EH (cell line): Measurements from ENCODE around the gene UPF1.
A peak's percentile ranks its signal among the peaks of the same experiment; 100 is the strongest.

Source experiments
- DNase-seq: peaks from one replicate; pipeline ENCODE4 v3.0.0-alpha.2; 2015; ENCODE audit warnings: low read depth

UPF1 gene

DNA sequence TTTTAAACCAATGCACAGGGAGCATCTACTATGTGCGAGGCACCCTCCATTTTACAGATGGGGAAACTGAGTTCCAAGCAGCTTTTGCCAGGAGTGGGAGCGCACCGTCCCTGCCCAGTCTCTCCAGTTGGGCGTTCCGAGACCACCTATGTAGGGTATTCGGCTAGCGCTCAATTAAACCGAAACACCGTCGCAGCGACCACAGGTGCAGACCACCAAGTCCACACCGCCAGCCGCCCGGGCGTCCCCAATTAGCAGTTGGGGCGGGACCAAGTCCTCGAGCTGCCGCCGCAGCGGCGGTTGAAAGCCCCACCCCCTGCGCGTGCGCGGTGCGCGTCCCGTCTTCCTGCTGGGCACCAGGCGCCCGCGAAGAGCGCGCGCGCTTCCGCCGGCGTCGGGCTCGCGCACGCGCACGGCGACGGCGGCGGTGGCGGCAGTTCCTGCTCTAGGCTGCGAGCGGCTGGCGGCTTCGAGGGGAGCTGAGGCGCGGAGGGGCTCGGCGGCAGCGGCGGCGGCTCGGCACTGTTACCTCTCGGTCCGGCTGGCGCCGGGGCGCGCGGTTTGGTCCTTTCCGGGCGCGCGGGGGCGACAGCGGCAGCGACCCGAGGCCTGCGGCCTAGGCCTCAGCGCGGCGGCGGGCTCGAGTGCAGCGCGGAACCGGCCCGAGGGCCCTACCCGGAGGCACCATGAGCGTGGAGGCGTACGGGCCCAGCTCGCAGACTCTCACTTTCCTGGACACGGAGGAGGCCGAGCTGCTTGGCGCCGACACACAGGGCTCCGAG, at the start of gene UPF1:
Gene UPF1, plus strand, starts transcription at position 436 of the 782 bp plus-strand sequence. Its CDS starts 251 bp downstream, at position 687.
- DNase-seq = peak; percentile 91

- DNase-seq = no peak
Measured at GRCh38 chr19:18782559-18783225, 49.1 kb upstream of the UPF1 start.

DNA sequence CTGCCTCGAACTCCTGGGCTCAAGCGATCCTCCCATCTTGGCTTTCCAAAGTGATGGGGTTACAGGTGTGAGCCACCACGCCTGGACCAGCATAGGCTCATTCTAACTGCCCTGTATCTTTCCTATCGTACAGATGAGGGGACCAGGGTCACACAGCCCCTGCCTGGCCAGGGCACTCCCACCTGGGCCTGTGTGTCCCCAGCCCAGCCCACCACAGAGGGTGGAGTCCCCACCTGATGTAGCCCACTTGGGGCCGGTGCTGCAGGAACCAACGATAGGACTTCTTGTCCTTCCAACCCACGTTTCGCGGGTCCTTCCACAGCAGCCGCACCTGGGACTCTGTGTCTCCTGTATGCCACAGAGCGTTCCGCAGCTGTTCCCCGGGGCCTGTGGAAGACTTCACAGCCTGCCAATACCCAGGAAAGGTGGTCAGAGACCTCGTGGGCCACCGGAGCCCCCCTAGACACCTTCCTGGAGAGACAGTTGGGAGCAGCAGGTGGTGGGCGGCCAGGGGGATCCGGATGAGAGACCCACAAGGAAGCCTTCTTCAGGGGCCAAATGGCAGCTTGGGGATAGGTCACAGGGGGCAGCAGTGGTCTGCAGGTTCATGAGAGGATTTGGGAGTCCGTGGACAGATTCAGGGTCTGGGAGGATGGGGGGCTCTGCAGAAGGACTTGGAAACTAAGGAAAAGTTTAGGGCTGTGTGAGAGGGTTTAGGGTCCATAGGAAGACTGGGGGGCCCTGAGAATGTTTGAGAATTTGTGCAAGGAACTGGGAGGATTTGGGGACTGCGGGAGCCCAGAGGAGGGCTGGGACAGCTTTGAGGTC, 47.6 kb upstream of the UPF1 start:
- DNase-seq = no peak

DNA sequence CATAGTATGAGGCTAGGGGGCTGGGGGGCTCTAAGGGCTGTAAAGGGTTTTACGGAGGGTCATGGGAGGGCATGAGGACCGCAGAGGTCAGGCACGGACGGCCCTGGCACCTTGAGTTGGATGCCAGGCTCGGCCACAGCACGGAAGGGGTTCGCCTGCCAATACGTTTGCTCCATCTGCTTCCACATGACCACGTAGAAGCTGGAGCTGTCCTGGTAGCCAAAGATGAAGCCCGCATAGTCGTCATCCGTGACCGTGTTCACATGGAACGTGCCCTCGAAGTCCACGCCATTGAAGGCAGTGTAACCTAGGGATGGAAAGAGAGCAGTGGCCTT, 47.0 kb upstream of the UPF1 start:
- no peak for DNase-seq

DNA sequence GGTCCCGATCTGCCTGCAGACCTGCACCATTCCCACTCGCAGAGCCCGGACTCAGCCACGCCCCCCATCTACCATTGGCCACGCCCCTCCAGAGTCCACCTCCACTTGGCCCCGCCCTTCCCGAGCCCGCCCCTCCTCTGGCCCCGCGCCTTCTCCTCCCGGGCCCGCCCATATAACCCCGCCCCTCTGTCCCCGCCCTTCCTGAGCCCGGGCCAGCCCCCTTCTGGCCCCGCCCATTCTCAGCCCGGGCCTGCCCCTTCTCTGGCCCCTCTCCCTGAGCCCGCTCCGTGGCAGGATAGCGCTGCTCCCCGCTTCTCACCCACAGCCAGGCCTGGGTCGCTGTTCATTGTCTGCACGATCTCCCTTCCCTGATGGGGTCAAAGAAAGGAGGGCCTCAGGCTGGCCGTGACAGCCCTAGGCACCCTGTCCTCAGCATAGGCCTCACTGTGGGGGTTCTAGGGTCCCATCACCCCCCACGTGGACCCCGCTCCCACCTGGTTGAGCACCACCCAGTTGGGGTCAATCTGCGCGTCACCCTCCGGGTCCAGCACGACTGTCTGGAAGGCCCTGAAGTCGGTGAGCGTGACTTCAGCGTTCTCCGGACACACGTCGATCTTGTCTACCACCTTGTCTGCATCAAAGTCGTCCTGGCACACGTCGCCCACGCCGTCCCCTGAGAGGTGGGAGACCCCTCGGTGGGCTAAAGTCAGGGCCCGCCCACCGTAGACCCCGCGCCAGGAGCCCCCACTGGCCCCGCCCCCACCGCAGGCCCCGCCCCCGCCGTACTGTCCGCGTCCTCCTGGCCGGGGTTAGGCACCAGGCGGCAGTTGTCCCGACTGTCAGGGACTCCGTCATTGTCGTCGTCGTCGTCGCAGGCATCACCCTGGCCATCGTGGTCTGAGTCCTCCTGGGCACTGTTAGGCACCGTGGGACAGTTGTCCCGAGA, 46.3 kb upstream of the UPF1 start:
- peak; percentile 67 for DNase-seq

GRCh38 chr19:18788529-18789421, 43.0 kb upstream of the UPF1 start:
- DNase-seq = no peak

DNA sequence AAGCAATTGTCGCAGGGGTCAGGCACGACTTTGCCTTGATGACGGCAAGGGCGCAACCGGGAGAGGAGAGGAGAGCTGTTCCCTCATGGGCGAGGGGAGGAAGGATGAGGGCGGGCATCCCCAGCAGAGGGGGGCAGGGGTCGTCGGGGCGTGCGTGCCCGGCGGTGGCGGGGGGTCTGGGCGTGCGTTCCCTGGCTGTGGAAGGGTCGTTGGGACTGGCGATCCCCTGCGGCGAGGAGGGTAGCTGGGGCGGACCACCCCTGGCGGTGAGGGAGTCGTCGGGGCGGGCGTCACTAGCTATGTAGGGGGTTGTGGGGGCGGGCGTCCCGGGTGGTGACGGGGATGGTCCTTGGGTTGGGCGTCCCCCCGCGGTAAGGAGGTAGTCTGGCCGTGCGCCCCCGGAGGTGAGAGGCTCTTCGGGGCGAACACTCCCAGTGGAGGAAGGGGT, 42.3 kb upstream of the UPF1 start:
- no peak for DNase-seq

GRCh38 chr19:18789883-18790565, 41.7 kb upstream of the UPF1 start:
- peak; percentile 41 for DNase-seq

DNA sequence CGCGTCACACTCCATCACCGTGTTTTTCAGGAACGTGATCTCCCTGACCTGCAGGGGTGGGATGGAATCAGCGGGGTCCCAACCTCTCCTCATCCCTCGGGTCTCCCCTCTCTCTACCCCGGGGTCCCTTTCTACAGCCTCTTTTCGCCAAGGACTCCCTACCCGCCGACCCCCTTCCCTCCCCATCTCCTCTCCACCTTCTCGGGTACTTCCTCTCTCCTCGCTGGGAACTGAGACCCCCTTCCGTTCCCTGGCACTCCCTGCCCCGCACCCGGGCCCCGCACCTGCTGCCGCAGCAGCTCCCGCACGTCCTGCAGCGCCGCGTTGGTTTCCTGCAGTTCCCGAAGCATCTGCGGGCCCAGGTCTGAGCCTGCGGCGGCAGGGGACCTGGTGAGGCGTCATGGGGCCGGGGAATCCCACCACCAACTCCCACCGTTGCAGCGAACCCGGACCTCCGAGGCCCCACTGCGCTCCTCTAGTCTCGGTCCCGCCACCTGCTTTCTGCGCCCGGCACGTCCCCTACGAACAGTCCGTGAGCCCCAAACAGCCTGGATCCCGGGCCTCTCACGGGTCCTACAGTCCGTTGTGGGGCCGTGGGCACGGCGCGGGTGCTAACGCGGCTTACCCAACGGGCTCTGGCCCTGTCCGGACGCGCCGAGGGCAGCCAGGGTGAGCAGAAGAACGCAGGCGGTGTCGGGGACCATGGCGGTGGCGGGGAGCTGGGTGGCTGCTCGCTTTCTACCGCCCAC, 41.0 kb upstream of the UPF1 start, which contains the start of gene COMP:
Gene COMP, minus strand, starts transcription at position 740 of the 749 bp plus-strand sequence. Its CDS starts 36 bp downstream, at position 704.
- no peak for DNase-seq

- DNase-seq = no peak
Measured at GRCh38 chr19:18791315-18791678, 40.5 kb upstream of the UPF1 start.

GRCh38 chr19:18792661-18793060, 39.1 kb upstream of the UPF1 start:
- DNase-seq = no peak

- DNase-seq = no peak
Measured at GRCh38 chr19:18793144-18794028, 38.4 kb upstream of the UPF1 start.

DNA sequence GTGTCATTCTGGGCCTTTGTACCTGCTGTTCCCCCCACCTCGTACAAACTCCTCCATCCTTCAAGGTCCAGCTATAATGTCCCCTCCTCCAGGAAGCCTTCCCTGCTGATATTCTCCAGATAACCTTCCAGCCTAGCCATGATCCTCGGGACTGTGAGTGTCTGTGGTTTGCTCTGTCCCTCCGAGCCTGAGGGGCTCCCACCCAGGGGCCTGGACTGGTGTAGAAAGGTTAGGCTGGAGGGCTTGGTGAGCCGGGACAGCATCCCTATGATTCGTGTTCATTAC, 37.8 kb upstream of the UPF1 start:
- no peak for DNase-seq

DNA sequence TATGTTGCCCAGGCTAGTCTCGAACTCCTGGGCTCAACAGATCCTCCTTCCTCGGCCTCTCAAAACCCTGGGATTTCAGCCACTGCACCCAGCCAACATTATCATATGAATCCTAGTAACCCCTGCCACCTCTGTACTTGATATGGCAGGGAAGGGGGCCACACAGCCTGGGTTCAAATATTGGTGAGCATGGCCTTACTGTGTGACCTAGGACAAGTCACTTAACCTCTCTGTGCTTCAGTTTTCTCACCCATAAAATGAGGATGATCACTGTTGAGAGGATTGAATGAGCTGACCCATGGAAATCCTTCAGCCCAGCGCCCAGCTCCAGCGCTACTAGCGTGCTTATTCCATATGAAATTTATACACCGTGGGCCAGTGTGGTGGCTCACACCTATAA, 37.1 kb upstream of the UPF1 start:
- DNase-seq = no peak

DNA sequence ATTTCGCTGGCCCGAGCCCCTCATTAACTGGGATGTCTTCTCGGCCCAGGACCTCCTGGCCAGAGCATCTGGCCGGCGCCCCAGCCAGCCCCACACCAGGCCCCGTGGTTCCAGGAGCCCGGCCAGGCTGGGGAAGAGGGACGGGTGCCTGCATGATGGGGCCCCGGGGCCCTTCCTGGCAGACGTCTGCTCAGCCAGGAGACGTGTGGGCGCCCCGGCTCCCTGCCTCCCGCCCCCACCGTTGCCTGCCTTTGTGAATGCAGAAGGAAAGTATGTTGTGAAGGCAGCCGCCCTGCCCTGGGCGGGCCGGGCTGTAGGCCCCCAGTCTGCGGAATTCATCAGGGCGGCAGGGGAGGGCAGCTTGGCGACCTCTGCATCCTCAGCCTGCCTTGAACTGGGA, 36.2 kb upstream of the UPF1 start:
- peak; percentile 23 for DNase-seq

DNA sequence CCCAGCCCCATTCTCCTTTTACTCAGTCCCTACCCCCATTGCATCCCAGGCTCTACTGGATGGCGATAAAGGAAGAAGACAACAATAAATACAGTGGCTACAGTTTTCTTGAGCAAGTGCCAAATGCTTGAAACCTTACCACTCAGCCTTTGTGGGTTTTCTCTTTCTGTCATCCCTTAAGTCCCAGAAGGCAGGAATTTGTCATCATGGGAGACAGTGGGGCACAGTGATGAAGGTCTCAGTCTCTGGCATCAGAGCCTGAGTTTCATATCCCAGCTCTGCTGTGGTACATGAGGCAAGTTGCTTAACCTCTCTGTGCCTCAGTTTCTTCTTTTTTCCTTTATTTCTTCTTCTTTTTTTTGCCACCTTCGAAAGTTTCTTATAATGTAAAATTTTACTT, 35.5 kb upstream of the UPF1 start:
- peak; percentile 19 for DNase-seq

DNA sequence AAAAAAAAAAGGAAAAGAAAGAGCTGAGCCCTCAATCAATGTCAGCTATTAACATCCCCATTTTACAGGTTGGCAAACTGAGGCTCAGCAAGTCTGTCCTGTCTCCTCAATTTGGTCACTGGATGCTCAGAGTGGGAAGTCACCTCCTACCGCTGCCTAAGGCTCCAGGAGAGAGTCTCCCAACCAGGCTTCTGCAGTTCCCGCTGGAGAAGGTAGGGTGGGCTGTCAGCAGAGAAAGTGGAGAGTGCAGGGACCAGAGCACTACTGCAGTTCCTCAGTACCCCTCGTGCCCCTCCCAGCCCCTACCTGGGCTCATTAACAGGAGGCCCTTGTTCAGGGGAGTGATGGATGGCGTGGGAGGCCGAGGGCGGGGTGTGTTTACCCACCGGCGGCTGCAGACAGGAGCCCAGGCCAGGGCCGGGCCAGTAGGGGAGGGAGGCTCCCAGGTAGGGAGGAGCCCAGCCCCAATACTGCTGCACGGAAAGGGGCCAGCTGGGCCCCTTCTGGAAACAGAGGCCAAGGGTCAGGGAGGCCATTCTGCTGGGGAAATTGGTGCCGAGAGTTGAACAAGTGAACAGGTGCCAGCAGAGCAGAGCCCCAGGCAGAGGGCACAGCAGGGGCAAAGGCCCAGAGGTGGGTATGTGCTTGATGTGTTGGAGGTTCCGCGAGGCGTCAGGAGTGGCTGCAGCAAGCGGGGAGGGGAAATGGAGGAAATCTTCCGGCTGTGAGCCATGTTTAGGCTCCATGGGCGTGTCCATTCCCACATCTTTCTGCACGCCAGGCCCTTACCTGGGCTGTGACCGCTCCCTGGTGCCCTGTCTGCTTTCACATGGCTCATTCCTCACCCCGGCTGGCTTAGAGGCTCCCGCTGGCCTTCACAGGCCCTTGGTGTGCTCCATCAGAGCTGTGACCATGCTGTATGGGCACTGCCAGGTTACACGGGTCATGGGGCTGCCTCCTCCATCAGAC, 33.1 kb upstream of the UPF1 start:
- DNase-seq = no peak
